Ishikawa (cell line): ENCODE measurements around the gene CREB3L2.

Source experiments
- CEBPB ChIP-seq: IDR thresholded peaks from 2 replicates; pipeline ENCODE4 v1.6.1; 2012
- EGR1 ChIP-seq: IDR thresholded peaks from 2 replicates; pipeline ENCODE4 v1.6.1; 2012
- EP300 ChIP-seq: IDR thresholded peaks from 2 replicates; pipeline ENCODE4 v1.6.1; 2012; ENCODE audit warnings: borderline replicate concordance
- FOXM1 ChIP-seq: IDR thresholded peaks from 2 replicates; pipeline ENCODE4 v1.6.1; 2012; ENCODE audit warnings: low read depth, borderline replicate concordance
- NFIC ChIP-seq: IDR thresholded peaks from 2 replicates; pipeline ENCODE4 v1.6.1; 2012
- RAD21 ChIP-seq: IDR thresholded peaks from 2 replicates; pipeline ENCODE4 v1.6.1; 2012; ENCODE audit warnings: low read depth
- TAF1 ChIP-seq: IDR thresholded peaks from 2 replicates; pipeline ENCODE4 v1.6.1; 2012; ENCODE audit warnings: low read depth, mild to moderate bottlenecking
- TCF12 ChIP-seq: IDR thresholded peaks from 2 replicates; pipeline ENCODE4 v1.6.1; 2012; ENCODE audit warnings: low read depth
- YY1 ChIP-seq: IDR thresholded peaks from 2 replicates; pipeline ENCODE4 v1.6.1; 2012; ENCODE audit warnings: low read depth
- ZBTB7A ChIP-seq: IDR thresholded peaks from 2 replicates; pipeline ENCODE4 v1.6.1; 2012; ENCODE audit warnings: low read depth
- TF ChIP-seq, protein P1 (sequence below): IDR thresholded peaks from 2 replicates; pipeline ENCODE4 v1.6.1; 2012; ENCODE audit warnings: low read depth, mild to moderate bottlenecking
- TF ChIP-seq, protein P2 (sequence below): IDR thresholded peaks from 2 replicates; pipeline ENCODE4 v1.6.1; 2012

DNA sequence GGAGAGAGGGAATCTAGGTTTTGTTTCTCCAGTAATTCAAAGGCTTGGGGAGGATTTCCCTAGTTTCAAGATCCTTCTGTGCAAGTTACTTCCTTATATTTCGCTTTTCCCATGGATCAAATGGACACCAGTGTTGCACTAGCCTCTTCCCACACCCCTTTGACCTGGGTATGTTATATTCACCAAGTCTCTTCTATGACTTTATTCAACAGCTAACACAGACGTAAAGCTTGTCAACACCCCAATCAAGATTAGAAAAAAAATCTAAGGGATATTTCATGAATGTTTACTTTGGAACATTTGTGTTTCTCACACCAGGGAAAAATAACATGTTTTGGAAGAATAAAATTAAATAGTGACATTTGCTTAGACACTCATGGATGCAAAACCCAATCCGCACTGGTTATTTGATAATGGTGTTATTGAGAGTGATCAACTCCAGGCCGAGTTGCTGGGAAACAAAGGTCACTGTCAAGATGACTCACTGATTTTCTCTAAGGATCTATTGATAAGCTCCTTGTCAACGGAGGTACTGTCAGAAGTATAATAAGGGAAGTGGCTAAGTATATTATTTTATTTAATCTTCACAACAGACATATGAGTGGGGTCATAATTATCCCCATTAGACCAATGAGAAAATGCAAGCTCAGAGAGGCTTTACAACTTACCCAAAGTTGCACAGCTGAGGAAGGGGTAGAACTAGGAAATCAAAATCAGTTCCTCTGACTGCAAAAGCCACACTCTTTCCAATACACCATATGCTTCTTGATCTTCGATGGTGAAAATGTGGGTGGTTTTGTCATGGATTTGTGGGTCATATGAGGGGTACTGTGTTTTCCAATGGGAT lies 52.2 kb downstream of the CREB3L2 start:
- no peak for TF ChIP-seq TAF1
- TF ChIP-seq RAD21, result no peak
- TF ChIP-seq, protein P1, sequence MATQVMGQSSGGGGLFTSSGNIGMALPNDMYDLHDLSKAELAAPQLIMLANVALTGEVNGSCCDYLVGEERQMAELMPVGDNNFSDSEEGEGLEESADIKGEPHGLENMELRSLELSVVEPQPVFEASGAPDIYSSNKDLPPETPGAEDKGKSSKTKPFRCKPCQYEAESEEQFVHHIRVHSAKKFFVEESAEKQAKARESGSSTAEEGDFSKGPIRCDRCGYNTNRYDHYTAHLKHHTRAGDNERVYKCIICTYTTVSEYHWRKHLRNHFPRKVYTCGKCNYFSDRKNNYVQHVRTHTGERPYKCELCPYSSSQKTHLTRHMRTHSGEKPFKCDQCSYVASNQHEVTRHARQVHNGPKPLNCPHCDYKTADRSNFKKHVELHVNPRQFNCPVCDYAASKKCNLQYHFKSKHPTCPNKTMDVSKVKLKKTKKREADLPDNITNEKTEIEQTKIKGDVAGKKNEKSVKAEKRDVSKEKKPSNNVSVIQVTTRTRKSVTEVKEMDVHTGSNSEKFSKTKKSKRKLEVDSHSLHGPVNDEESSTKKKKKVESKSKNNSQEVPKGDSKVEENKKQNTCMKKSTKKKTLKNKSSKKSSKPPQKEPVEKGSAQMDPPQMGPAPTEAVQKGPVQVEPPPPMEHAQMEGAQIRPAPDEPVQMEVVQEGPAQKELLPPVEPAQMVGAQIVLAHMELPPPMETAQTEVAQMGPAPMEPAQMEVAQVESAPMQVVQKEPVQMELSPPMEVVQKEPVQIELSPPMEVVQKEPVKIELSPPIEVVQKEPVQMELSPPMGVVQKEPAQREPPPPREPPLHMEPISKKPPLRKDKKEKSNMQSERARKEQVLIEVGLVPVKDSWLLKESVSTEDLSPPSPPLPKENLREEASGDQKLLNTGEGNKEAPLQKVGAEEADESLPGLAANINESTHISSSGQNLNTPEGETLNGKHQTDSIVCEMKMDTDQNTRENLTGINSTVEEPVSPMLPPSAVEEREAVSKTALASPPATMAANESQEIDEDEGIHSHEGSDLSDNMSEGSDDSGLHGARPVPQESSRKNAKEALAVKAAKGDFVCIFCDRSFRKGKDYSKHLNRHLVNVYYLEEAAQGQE, result no peak
- TF ChIP-seq EP300, result no peak
- no peak for TF ChIP-seq YY1
- TF ChIP-seq ZBTB7A, result no peak
- TF ChIP-seq EGR1, result no peak
- TF ChIP-seq, protein P2, sequence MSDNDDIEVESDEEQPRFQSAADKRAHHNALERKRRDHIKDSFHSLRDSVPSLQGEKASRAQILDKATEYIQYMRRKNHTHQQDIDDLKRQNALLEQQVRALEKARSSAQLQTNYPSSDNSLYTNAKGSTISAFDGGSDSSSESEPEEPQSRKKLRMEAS, result no peak
- TF ChIP-seq TCF12, result no peak
- TF ChIP-seq FOXM1, result no peak
- TF ChIP-seq CEBPB, result no peak
- no peak for TF ChIP-seq NFIC
